Spinal cord (tissue), 4 donors: Measurements from ENCODE around the gene RPGR. TPM values are rescaled to one million over a fixed set of nuclear protein-coding genes. Genes with fewer than 3 reads are reported as not detected.

ENCODE experiments used
- polyA plus RNA-seq, 2 donors: library from polyadenylated mRNA; unstranded; fragments of 120-200 nt; gene quantifications; one replicate each; pipeline ENCODE4 v1.2.1, GENCODE V29; 2013; ENCODE audit not compliant: insufficient read length in 2 of 2
- small RNA-seq: library from RNA; depleted of rRNA; stranded (forward); fragments of <200 nt; gene quantifications from one replicate; pipeline ENCODE3, GENCODE V24; 2014; ENCODE audit warnings: low replicate concordance
- total RNA-seq, 2 donors: library from RNA; depleted of rRNA in 1 of 2; stranded (reverse); fragments of 120-200 nt in 1 of 2; fragments of >200 nt in 1 of 2; gene quantifications; one replicate each; pipeline versions ENCODE4 v1.2.3 to v1.2.4, GENCODE V29; 2013 to 2014

Gene RPGR
- total and polyA plus RNA-seq, 4 donors: 12.7 to 18.3 (median 15.0) TPM

Small RNA genes lying within 50 kb of the gene (small RNA-seq; reads per million reads assigned to genes)
- not detected for gene RF00322

Other genes starting within 250 kb of the RPGR start
- 10 to 100 TPM; 40.6 to 41.8 TPM for gene SRPX, start 106.6 kb downstream of the RPGR start, total RNA-seq
- gene SRPX, start 106.6 kb downstream of the RPGR start, polyA plus RNA-seq: 10 to 100 TPM in 1 of 2 donors, 1 to 10 TPM in 1; 7.3 to 10.9 TPM
- under 1 TPM; 0.22 to 0.30 TPM for gene OTC, start 25.1 kb upstream of the RPGR start, total RNA-seq
- gene OTC, start 25.1 kb upstream of the RPGR start, polyA plus RNA-seq: under 1 TPM; 0.21 to 0.27 TPM
- gene TSPAN7, start 234.0 kb upstream of the RPGR start, total RNA-seq: 100 to 1,000 TPM; 177 to 185 TPM
- gene TSPAN7, start 234.0 kb upstream of the RPGR start, polyA plus RNA-seq: 100 to 1,000 TPM; 548 to 601 TPM